ENCODE data around the gene UNKL.
"Not testable (repeated sequence)": the region's sequence is repeated elsewhere in the genome, so short reads cannot be mapped to it uniquely, and the experiment has no call there.

UNKL gene

DNA sequence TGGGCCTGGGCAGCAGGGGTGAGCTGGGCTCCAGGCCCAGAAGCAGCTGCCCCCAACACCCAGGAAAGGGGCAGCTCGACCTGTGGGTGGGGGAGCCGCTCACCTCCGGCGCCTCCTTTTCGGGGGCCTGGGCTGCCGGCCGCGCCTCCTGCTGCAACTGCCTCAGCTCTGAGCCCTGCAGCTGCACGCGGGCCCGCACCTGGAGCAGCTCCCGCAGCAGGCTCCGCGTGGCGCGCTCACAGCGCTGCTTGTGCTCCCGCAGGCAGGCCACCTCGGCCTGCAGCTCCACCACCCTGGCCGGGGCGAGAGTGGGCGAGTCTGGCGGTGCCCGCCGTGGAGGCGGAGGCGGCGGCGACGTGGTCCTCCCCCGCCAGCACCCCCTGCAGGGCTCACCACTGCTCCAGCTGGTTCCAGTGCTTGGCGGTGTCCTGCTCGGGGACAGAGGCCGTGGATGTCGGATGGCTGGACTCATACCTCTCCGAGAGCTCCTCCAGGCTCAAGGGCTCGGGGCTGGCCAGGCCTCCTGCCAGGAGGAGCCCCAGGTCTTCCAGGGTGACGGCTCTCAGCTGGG lies 29.0 kb upstream of the UNKL start:
- Histone ChIP-seq H3K4me1 (ENCODE audit: control insufficient read depth, insufficient read depth, low read length) (no peaks in the 10 kb centered on the region), H3K9ac (ENCODE audit: low read length) (no peak overlapping the region), H3K27me3 (ENCODE audit: control insufficient read depth, insufficient read depth, low read length) (no peaks in the 10 kb centered on the region), H3K36me3 (ENCODE audit: control insufficient read depth, insufficient read depth, low read length) (no peaks in the 10 kb centered on the region), H3K4me3 (ENCODE audit: low read length) (no peak overlapping the region), H3K9me3 (ENCODE audit: control insufficient read depth, low read length) (no peaks in the 10 kb centered on the region)

DNA sequence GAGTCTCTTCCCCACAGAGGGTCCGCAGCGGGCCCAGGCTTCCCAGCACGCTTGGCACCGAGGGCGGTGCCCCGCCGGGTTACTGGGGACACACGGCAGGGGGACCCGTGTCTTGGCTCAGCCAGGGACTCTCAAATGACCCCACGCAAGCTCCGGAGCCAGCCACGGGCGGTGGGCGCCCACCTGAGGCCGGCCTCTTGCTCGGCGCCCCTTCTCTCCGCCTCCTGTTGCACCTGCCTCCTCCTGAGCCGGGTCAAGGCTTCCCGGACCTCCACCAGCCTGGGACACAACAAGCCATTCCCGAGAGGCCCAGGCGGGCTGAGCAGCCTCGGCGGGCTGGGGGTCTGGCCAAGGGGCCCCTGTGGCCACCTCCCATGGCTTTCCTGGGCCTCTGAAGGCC lies 28.2 kb upstream of the UNKL start:
- H3K4me3 ChIP-seq (ENCODE audit: low read length) = no peak overlapping the region
- H3K9me3 ChIP-seq (ENCODE audit: control insufficient read depth, low read length) = no peaks in the 10 kb centered on the region
- no peaks in the 10 kb centered on the region for H3K27me3 ChIP-seq (ENCODE audit: control insufficient read depth, insufficient read depth, low read length)
- no peaks in the 10 kb centered on the region for H3K4me1 ChIP-seq (ENCODE audit: control insufficient read depth, insufficient read depth, low read length)
- H3K36me3 ChIP-seq (ENCODE audit: control insufficient read depth, insufficient read depth, low read length) = no peaks in the 10 kb centered on the region
- H3K9ac ChIP-seq (ENCODE audit: low read length) = no peak overlapping the region

DNA sequence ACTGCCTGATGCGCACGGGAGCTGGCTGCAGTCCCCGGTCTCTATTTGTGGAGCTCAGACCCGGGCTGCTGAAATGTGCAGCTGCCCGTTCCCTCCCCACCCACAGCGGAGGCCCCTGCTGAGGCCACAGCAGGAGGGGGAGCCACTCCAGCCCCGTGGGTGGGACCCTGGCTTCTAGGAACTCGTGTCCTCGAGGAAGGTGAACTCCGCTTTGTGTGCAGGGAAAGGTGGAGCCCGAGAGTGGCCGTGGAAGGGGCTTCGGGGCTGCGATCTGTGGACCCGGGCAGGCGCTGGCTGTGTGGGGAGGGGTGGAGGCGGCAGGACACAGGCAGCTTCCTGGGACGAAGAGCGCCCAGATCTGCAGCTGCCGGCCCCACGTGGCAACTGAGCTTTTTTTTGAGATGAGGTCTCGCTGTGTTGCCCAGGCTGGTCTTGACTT lies 26.9 kb upstream of the UNKL start:
- Histone ChIP-seq H3K4me3 (ENCODE audit: low read length) (no peak overlapping the region), H3K9me3 (ENCODE audit: control insufficient read depth, low read length) (no peaks in the 10 kb centered on the region), H3K27me3 (ENCODE audit: control insufficient read depth, insufficient read depth, low read length) (no peaks in the 10 kb centered on the region), H3K36me3 (ENCODE audit: control insufficient read depth, insufficient read depth, low read length) (no peaks in the 10 kb centered on the region), H3K4me1 (ENCODE audit: control insufficient read depth, insufficient read depth, low read length) (no peaks in the 10 kb centered on the region), H3K9ac (ENCODE audit: low read length) (no peak overlapping the region)

DNA sequence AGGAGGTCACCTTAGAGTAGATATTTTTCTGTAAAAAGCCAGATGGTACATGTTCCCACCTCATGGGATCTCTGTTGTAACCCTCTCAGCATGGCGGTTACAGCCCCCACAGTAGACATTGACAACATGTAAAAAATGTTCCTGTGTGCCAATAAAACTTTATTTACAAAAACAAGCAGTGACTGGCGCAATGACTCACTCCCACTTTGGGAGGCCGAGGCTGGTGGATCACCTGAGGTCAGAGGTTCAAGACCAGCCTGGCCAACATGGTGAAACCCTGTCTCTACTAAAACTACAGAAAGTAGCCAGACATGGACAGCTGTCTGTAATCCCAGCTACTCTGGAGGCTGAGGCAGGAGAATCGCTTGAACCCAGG lies 25.2 kb upstream of the UNKL start:
- H3K4me1 ChIP-seq (ENCODE audit: control insufficient read depth, insufficient read depth, low read length); H3K4me3 ChIP-seq (ENCODE audit: low read length); H3K27me3 ChIP-seq (ENCODE audit: control insufficient read depth, insufficient read depth, low read length); H3K36me3 ChIP-seq (ENCODE audit: control insufficient read depth, insufficient read depth, low read length); H3K9ac ChIP-seq (ENCODE audit: low read length); H3K9me3 ChIP-seq (ENCODE audit: control insufficient read depth, low read length): not testable (repeated sequence)

DNA sequence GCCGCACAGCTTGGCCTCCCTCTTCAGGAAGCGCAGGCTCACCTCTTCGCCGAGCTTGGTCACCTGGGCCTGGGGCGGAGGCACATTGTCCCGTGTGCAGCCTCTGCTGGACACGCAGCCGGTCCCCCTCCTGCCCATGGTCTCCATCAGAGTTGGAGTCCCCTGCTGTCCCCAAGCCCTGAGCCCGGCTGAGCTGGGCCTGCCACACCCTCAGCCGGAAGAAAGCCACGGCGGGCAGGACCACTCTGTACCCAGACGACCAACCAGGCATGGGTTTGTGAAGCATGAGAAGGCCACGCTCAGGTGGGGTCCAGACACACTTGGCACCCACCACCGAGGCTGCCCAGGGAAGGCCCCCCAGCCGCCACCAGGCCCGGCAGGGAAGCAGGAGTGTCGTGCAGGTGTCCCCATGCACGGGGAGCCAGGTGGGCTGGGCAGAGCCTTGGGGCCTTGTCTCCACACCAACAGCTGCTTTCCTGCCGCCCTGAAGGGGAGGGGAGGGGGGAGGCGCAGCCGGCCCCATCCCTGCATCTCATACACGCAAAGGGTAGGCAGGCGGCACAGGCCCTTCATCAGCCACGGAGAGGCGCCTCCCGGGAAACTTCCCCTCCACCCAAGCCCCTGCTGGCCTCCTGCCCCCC lies 24.7 kb upstream of the UNKL start:
- H3K36me3 ChIP-seq (ENCODE audit: control insufficient read depth, insufficient read depth, low read length) = no peaks in the 10 kb centered on the region
- no peaks in the 10 kb centered on the region for H3K9me3 ChIP-seq (ENCODE audit: control insufficient read depth, low read length)
- H3K27me3 ChIP-seq (ENCODE audit: control insufficient read depth, insufficient read depth, low read length) = no peaks in the 10 kb centered on the region
- H3K4me3 ChIP-seq (ENCODE audit: low read length) = no peak overlapping the region
- H3K9ac ChIP-seq (ENCODE audit: low read length) = no peak overlapping the region
- no peaks in the 10 kb centered on the region for H3K4me1 ChIP-seq (ENCODE audit: control insufficient read depth, insufficient read depth, low read length)

DNA sequence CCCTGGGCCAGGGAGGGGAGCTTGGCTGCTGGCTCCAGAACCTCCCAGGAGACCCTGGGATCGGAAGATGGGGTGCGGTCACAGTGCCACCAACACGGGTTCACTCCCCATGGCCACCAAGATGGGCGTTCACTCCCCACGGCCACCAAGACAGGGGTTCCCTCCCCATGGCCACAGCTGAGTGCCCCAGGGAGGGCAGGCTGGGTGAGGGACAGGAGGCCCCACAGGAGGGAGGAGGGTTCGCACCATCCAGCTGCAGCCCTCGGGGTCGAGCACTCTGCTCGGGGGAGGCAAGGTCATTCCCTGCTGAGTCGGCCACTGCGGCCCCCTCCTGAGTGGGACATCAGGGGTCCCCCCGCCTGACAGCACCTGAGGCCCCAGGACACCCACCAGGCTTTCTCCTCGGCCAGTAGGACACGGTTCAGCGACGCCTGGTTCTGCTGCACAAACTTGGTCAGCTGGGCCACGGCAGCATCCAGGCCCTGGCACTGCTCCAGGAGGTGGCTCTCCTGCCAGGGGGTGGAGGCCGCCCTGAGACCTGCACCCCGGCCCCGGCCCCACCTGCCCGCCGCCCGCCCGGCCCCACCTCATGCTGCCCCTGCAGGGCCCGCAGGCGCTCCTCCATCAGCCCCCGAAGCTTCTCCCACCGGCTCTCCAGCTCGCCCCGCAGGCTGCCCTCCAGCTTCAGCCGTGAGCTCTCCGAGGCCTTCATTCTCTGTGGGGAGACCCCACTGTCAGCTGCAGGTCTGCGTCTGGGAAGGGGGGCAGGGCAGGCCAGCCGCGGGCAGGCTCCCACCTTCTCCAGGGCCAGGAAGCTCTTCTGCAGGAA lies 23.9 kb upstream of the UNKL start:
- no peaks in the 10 kb centered on the region for H3K4me1 ChIP-seq (ENCODE audit: control insufficient read depth, insufficient read depth, low read length)
- no peak overlapping the region for H3K4me3 ChIP-seq (ENCODE audit: low read length)
- H3K9me3 ChIP-seq (ENCODE audit: control insufficient read depth, low read length) = no peaks in the 10 kb centered on the region
- no peak overlapping the region for H3K9ac ChIP-seq (ENCODE audit: low read length)
- H3K36me3 ChIP-seq (ENCODE audit: control insufficient read depth, insufficient read depth, low read length) = no peaks in the 10 kb centered on the region
- peaks cover under 1% of the 10 kb centered on the region for H3K27me3 ChIP-seq (ENCODE audit: control insufficient read depth, insufficient read depth, low read length)

DNA sequence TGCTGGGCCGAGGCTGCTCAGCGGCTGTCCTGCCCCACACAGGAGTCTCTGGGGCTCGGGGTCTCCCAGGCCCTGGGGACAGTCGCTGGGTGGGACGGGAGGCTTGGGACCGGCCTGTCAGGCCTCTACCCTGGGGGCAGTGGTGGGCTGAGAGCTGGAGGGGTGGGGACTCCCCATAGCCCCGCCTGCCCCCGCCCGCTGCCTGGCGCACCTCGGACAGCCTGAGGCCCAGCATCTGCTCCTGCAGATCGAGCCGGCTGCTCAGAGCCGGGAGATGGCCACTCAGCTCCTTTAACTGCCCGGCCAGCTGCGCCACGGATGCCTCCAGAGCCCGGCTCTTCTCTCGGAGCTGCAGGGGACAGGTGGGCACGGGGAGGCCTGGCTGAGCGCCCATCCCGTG lies 23.1 kb upstream of the UNKL start:
- no peak overlapping the region for H3K4me3 ChIP-seq (ENCODE audit: low read length)
- no peaks in the 10 kb centered on the region for H3K4me1 ChIP-seq (ENCODE audit: control insufficient read depth, insufficient read depth, low read length)
- no peaks in the 10 kb centered on the region for H3K9me3 ChIP-seq (ENCODE audit: control insufficient read depth, low read length)
- no peaks in the 10 kb centered on the region for H3K36me3 ChIP-seq (ENCODE audit: control insufficient read depth, insufficient read depth, low read length)
- peaks cover 4% of the 10 kb centered on the region for H3K27me3 ChIP-seq (ENCODE audit: control insufficient read depth, insufficient read depth, low read length)
- H3K9ac ChIP-seq (ENCODE audit: low read length) = no peak overlapping the region

DNA sequence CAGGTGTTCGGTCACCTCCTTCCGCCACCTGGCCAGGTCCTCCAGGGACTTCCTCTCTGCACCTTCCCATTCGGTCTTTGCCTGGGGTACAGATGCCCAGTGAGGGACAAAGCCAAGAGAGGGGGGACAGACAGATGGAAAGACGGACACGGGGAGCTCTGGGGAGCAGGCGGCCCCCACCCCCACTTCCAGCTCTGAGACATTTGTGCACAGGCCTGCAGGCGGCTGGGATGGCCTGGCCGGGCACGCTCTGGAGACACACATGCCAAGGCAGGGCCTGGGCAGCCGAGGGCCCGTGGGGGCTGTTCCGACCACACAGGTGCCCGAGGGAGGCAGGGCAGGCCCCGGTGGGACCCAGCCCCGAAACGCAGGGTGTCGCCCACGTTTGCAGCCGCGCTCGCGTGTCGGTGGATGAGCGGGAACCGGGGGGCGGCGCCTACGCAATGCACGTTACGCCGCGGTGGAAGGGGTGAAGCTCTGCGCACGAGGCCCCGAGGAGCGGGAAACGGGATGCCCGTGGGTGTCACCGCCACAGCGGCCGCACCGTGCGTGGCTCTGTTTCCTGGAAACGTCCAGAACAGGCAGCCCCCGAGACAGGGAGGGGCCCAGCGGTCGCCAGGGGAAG lies 22.3 kb upstream of the UNKL start:
- Histone ChIP-seq H3K9me3 (ENCODE audit: control insufficient read depth, low read length) (no peaks in the 10 kb centered on the region), H3K9ac (ENCODE audit: low read length) (no peak overlapping the region), H3K27me3 (ENCODE audit: control insufficient read depth, insufficient read depth, low read length) (peaks cover 4% of the 10 kb centered on the region), H3K4me1 (ENCODE audit: control insufficient read depth, insufficient read depth, low read length) (no peaks in the 10 kb centered on the region), H3K36me3 (ENCODE audit: control insufficient read depth, insufficient read depth, low read length) (no peaks in the 10 kb centered on the region), H3K4me3 (ENCODE audit: low read length) (no peak overlapping the region)

DNA sequence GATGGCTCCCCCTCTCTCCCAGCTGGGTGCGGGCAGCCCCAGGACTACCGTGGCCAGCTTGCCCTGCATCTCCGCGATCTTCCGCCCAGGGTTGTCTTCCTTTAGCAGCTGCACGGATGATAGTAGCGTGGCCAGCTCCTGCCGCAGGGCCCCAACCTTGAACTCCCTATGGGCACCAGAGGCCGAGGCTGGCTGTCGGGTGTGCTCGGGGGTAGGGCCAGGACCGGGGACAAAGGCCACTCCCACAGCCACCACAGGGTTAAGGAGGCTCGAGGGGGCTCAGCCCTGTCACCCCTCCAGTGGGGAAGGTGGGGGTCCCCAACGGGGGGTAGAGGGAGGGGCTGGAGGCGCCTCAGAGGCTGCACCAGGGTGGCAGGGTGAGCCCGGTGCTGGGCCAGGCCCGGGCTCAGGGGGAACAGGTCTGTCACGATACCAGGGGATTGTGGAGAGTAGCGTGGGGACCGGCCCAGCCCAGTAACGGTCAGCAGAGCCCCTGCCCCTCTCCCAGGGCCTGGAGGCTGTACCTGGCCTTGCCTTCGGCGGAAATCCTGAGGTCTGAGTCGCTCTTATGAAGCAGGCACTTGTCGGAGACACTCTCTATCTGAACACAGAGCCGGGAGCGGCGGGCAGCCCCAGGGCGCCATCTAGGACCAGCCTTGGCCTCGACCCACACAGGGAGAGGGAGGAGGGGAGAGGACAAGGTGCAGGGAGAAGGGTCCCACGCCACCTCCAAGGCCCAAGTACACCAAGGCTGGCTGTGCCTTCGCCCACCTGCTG lies 21.6 kb upstream of the UNKL start:
- Histone ChIP-seq H3K27me3 (ENCODE audit: control insufficient read depth, insufficient read depth, low read length) (peaks cover 4% of the 10 kb centered on the region), H3K9ac (ENCODE audit: low read length) (no peak overlapping the region), H3K36me3 (ENCODE audit: control insufficient read depth, insufficient read depth, low read length) (no peaks in the 10 kb centered on the region), H3K4me1 (ENCODE audit: control insufficient read depth, insufficient read depth, low read length) (peaks cover 2% of the 10 kb centered on the region), H3K9me3 (ENCODE audit: control insufficient read depth, low read length) (no peaks in the 10 kb centered on the region), H3K4me3 (ENCODE audit: low read length) (no peak overlapping the region)

DNA sequence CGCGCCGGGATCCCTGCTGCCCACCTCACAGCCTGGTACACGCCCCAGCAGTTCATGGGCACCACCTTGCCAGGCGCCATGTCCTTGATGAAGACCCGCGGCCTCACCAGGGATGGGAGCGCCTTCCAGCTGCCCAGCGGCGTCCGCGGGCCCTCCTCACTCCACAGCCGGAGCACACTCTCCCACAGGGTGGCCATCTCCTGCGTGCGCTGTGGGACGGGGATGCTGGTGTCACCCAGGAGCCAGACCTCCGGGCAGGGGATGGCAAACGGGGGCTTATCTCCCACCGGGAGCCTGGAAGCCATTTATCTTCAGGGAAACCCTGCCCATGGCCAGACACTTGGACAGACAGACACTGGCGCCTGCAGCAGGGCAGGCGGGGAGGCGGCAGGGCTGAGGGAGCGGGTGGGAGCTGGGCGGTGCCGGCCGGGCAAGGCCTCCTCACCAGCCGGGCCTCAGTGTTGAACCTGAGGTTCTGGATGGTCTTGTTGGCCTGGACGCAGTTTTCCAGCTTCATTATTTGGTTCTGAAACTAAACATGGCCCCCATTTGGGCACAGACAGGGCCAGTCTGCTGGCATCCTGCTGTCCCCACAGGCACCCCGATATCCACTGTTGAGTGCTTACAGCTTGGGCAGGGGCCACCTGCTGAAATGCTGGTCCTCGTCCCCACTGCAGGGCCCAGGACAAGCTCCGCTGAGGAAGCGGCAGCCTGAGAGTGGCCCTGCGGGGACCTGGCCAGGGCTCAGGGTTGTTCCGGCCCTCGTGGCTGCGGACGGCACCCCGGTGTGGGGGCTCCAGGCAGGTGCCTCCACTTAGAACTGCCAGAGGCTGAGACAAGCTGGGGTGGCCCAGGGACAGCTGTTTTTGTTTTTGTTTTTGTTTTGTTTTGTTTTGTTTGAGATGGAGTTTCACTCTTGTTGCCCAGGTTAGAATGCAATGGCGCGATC lies 20.4 kb upstream of the UNKL start:
- Histone ChIP-seq H3K36me3 (ENCODE audit: control insufficient read depth, insufficient read depth, low read length) (no peaks in the 10 kb centered on the region), H3K4me1 (ENCODE audit: control insufficient read depth, insufficient read depth, low read length) (peaks cover 9% of the 10 kb centered on the region)

DNA sequence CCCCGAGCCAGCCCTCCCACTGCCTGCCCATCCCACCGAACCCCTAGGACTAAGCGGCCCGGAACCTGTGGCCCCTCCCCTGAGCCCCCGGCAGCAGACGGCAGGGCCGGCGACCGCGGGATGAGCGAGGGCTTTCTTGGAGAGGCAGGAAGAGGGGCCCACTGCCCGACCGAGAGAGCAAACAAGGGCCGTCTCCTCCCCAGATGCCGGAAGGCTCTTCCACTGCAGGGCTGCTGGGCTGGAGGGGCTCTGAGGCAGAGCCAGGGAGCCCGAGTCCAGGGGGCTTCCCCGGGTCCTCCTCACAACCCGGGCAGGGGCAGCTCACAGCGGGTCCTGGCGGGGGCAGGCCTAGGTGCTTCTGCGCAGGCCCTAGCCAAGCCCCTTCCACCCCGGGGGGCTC lies 19.3 kb upstream of the UNKL start:
- Histone ChIP-seq H3K4me1 (ENCODE audit: control insufficient read depth, insufficient read depth, low read length) (peaks cover 18% of the 10 kb centered on the region), H3K9me3 (ENCODE audit: control insufficient read depth, low read length) (no peaks in the 10 kb centered on the region), H3K36me3 (ENCODE audit: control insufficient read depth, insufficient read depth, low read length) (no peaks in the 10 kb centered on the region), H3K4me3 (ENCODE audit: low read length) (no peak overlapping the region), H3K27me3 (ENCODE audit: control insufficient read depth, insufficient read depth, low read length) (peaks cover 15% of the 10 kb centered on the region), H3K9ac (ENCODE audit: low read length) (no peak overlapping the region)

More for the DNA sequence above, 20.4 kb upstream of the UNKL start:
- no peaks in the 10 kb centered on the region for H3K9me3 ChIP-seq (ENCODE audit: control insufficient read depth, low read length)
- H3K4me3 ChIP-seq (ENCODE audit: low read length) = no peak overlapping the region
- H3K27me3 ChIP-seq (ENCODE audit: control insufficient read depth, insufficient read depth, low read length) = peaks cover 6% of the 10 kb centered on the region
- H3K9ac ChIP-seq (ENCODE audit: low read length) = no peak overlapping the region
